Stimulated activated memory B cell treated with anti-CD40 and anti-IgM and Interleukin-4, amounts not matched to agents 10 μg/mL and 1 μg/mL and 100 μg/mL, for 72 hours (primary cell): Measurements from ENCODE around the gene CYP2C9.

Source experiments
- ATAC-seq: fragments of 150-1000 bp; cut with Tn5 transposase; 2 replicates; pipeline ENCODE4 v1.10.0; 2021
- H3K27ac Mint-ChIP-seq: one replicate; pipeline ENCODE4 v1.8.0; 2022; ENCODE audit warnings: mild to moderate bottlenecking, mixed read lengths
- H3K27me3 Mint-ChIP-seq: one replicate; pipeline ENCODE4 v1.8.0; 2022; ENCODE audit warnings: mixed read lengths
- H3K36me3 Mint-ChIP-seq: one replicate; pipeline ENCODE4 v1.8.0; 2022; ENCODE audit warnings: mixed read lengths
- H3K4me1 Mint-ChIP-seq: one replicate; pipeline ENCODE4 v1.8.0; 2022; ENCODE audit warnings: mixed read lengths
- H3K4me3 Mint-ChIP-seq: one replicate; pipeline ENCODE4 v1.8.0; 2022; ENCODE audit warnings: mild to moderate bottlenecking, moderate library complexity, mixed read lengths
- H3K9me3 Mint-ChIP-seq: one replicate; pipeline ENCODE4 v1.8.0; 2022; ENCODE audit warnings: mixed read lengths

Gene CYP2C9

DNA sequence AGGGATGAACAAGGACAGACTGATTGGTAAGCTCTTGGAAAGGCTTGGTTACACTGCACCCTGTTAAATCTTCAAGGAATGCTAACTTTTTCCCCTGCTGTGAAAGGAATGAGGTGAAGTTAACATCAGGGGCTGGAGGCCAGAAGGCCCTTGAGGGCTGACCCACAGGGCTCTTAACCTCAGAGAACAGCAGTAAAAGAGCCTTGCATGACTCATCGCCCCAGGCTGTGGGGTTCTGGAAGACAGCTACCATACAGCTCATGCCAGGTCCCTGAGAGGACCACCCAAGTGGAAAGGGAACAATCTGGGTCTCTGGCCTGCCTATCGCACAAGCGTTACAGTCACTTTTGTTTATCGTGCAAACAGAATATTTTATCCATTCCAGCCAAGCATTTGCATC, 54.4 kb downstream of the CYP2C9 start:
- Mint-ChIP-seq H3K9me3 (peaks cover 10% of the 10 kb centered on the region), H3K27me3 (peaks cover 5% of the 10 kb centered on the region), H3K4me3 (no peak overlapping the region), H3K27ac (no peak overlapping the region), H3K36me3 (no peaks in the 10 kb centered on the region), H3K4me1 (no peaks in the 10 kb centered on the region)
- no peak for ATAC-seq

DNA sequence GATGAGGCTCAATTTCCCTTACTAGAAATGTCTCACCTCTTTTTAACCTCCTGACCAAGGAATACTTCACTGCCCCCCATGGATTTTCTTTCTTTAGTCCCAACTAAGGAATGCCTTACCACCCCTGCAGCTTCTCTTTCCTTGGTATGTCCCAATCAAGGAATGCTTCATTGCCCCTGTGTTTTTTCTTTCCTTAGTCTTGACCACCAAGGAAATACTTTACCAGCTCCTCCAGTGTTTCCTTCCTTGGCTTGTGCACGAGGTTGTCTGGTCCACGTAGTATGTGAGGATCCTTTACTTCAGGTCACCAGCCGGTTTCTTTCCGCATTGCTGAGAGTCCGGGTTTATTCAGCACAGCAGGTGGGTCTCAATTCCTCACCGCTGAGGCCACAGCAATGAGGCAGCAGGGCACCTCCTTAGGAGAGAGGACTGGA, 59.3 kb downstream of the CYP2C9 start:
- peaks cover 23% of the 10 kb centered on the region for H3K27me3 Mint-ChIP-seq

DNA sequence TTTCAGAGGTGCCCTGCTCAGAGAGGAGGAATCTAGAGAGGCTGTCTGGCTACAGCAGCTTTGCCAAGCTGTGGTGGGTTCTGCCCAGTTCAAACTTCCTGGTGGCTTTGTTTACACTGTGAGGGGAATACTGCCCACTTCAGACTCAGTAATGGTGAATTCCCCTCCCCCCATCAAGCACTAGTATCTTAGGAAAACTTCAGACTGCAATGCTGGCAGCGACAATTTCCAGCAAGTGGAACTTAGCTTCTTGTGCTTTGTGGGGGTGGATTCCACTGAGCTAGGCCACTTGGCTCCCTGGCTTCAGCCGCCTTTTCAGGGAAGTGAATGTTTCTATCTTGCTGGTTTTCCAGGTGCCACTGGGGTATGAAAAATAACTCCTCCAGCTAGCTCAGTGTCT, 88.0 kb downstream of the CYP2C9 start:
- H3K4me1 Mint-ChIP-seq: no peaks in the 10 kb centered on the region
- ATAC-seq: no peak
- H3K27me3 Mint-ChIP-seq: peaks cover 54% of the 10 kb centered on the region
- H3K27ac Mint-ChIP-seq: no peak overlapping the region
- peaks cover 5% of the 10 kb centered on the region for H3K9me3 Mint-ChIP-seq
- no peak overlapping the region for H3K4me3 Mint-ChIP-seq
- H3K36me3 Mint-ChIP-seq: no peaks in the 10 kb centered on the region

More for the DNA sequence above, 59.3 kb downstream of the CYP2C9 start:
- H3K9me3 Mint-ChIP-seq: no peaks in the 10 kb centered on the region
- ATAC-seq: no peak
- no peak overlapping the region for H3K4me3 Mint-ChIP-seq
- H3K36me3 Mint-ChIP-seq: no peaks in the 10 kb centered on the region
- no peaks in the 10 kb centered on the region for H3K4me1 Mint-ChIP-seq
- no peak overlapping the region for H3K27ac Mint-ChIP-seq

DNA sequence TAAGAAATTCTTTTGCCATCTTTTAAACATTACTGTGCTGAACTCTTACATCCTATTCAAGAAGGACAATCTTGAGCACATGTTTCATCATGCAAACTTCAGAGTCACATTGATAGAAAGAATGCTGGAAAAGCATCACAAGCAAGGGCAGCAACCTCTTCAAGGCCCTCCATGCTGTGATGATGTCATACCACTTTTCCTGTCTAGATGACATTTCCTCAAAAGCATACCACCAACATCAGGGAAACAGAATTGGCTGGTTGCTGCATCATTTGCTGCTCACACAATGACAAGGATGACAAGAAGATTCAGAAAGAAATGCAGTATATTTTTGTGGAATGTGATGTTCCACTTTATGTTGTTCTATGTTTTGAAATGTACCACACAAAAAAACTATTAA, 93.2 kb downstream of the CYP2C9 start:
- Mint-ChIP-seq H3K27me3 (peaks cover 33% of the 10 kb centered on the region), H3K9me3 (peaks cover 3% of the 10 kb centered on the region), H3K4me1 (no peaks in the 10 kb centered on the region), H3K36me3 (no peaks in the 10 kb centered on the region), H3K27ac (no peak overlapping the region), H3K4me3 (no peak overlapping the region)
- ATAC-seq: no peak

DNA sequence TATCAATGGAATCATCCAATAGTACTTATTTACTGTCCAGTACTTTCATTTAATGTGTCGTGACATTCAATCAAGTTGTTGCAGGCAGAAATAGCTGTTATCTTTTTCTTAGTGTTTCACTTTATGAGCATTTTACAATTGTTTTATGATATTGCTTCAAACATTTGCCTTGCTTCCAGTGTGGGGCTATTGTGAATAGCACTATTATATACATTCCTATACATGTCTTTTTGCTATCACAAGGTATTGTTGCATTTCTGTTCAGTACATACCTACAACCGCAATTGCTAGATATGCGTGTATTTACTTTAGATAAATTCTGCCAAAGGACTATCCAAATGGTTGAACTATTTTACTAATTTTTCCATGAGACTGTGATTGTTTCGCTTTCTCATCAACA, 95.9 kb downstream of the CYP2C9 start:
- Mint-ChIP-seq H3K4me3 (no peak overlapping the region), H3K4me1 (no peaks in the 10 kb centered on the region), H3K27ac (no peak overlapping the region), H3K27me3 (peaks cover 21% of the 10 kb centered on the region), H3K9me3 (no peaks in the 10 kb centered on the region), H3K36me3 (no peaks in the 10 kb centered on the region)
- no peak for ATAC-seq

GRCh38 chr10:95035332-95036295, 97.2 kb downstream of the CYP2C9 start:
- Mint-ChIP-seq H3K4me3 (no peak overlapping the region), H3K4me1 (no peaks in the 10 kb centered on the region), H3K9me3 (no peaks in the 10 kb centered on the region), H3K36me3 (no peaks in the 10 kb centered on the region), H3K27me3 (peaks cover 12% of the 10 kb centered on the region), H3K27ac (no peak overlapping the region)
- ATAC-seq: no peak

DNA sequence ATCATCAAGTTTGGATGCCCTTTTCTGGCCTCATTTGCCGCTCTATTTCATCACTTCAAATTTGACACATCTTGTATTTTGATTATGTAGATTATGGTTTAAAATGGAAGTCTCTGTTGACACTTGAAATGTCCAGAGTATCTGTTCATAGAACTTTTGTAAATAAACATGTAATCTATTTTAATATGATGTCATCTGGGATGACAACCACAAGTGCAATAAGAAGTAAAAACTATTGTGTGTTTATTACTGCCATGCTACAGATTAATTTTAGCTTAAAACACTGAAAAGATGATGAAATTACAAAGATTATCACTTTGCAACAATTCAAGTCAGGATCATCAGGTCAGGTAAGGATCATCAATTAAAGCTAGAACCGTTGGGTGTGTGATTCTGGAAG, 100.8 kb downstream of the CYP2C9 start:
- Mint-ChIP-seq H3K27ac (no peak overlapping the region), H3K36me3 (no peaks in the 10 kb centered on the region), H3K27me3 (no peaks in the 10 kb centered on the region), H3K4me1 (no peaks in the 10 kb centered on the region), H3K9me3 (no peaks in the 10 kb centered on the region), H3K4me3 (no peak overlapping the region)
- no peak for ATAC-seq
